Measurements from ENCODE around the gene LYL1.

Gene LYL1

DNA sequence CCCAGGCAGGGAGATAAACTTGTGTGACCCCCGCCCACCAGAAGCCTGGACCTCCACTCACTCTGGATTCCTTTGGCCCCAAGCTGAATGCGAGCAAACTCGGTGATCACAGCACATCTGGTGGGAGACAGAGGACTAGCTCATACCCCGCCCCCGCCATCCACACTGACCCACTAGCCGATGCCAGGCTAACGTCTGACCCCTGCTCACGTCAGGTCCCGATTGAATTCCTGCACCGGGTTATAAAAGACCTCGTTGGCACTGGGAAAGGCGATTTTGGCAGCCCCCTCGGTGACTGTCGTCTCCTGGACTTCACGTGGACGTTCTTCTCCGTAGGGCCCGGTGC lies 13.3 kb upstream of the LYL1 start:
- Histone ChIP-seq H3K27me3 (ENCODE audit: insufficient read depth, insufficient read length) (no peaks in the 10 kb centered on the region), H3K4me3 (ENCODE audit: insufficient read length, low read depth) (peak overlapping the region; percentile 100), H3K36me3 (ENCODE audit: insufficient read depth, insufficient read length, low read length) (peaks cover 59% of the 10 kb centered on the region), H3K9ac (ENCODE audit: insufficient read length, low read depth) (peak overlapping the region; percentile 100), H3K9me3 (ENCODE audit: insufficient read depth, low read length) (no peaks in the 10 kb centered on the region), H3K4me1 (ENCODE audit: insufficient read depth, insufficient read length) (peaks cover 24% of the 10 kb centered on the region)
- DNase-seq (ENCODE audit: low read depth, low spot score) = no peak
- no peak for TF ChIP-seq SUZ12 (IDR thresholded peaks at IDR 0.05; ENCODE audit: extremely low read depth, insufficient read depth, insufficient read length)
- TF ChIP-seq ZNF274 (IDR thresholded peaks at IDR 0.05; ENCODE audit: low read depth, low read length) = no peak
- TF ChIP-seq YY1 (IDR thresholded peaks at IDR 0.05; ENCODE audit: insufficient read depth, insufficient read length) = no peak

DNA sequence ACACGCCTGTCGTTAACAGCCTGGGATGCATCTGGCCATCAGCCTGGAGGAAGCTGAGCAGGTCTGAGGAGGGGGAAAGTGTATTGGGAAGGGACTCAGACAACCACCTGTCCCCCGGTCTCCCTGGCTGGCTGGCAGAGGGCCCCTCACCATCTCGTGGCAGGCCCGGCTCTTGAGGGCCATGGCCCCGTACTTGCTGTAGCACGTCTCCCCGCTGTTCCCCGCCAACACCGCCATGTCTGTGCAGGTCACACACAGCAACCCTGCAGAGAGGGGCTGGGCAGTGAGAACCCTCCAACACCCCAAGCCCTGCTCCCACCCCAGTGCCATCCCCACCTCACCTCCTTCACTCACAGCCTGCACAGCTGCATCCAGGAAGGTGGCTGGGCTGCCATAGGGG lies 9.9 kb upstream of the LYL1 start:
- H3K9me3 ChIP-seq (ENCODE audit: insufficient read depth, low read length) = no peaks in the 10 kb centered on the region
- no peak for DNase-seq (ENCODE audit: low read depth, low spot score)
- peaks cover 67% of the 10 kb centered on the region for H3K36me3 ChIP-seq (ENCODE audit: insufficient read depth, insufficient read length, low read length)
- no peaks in the 10 kb centered on the region for H3K27me3 ChIP-seq (ENCODE audit: insufficient read depth, insufficient read length)
- no peak overlapping the region for H3K4me3 ChIP-seq (ENCODE audit: insufficient read length, low read depth)
- H3K9ac ChIP-seq (ENCODE audit: insufficient read length, low read depth) = no peak overlapping the region
- TF ChIP-seq SUZ12 (IDR thresholded peaks at IDR 0.05; ENCODE audit: extremely low read depth, insufficient read depth, insufficient read length) (no peak), ZNF274 (IDR thresholded peaks at IDR 0.05; ENCODE audit: low read depth, low read length) (no peak), YY1 (IDR thresholded peaks at IDR 0.05; ENCODE audit: insufficient read depth, insufficient read length) (no peak)
- H3K4me1 ChIP-seq (ENCODE audit: insufficient read depth, insufficient read length) = peaks cover 17% of the 10 kb centered on the region

DNA sequence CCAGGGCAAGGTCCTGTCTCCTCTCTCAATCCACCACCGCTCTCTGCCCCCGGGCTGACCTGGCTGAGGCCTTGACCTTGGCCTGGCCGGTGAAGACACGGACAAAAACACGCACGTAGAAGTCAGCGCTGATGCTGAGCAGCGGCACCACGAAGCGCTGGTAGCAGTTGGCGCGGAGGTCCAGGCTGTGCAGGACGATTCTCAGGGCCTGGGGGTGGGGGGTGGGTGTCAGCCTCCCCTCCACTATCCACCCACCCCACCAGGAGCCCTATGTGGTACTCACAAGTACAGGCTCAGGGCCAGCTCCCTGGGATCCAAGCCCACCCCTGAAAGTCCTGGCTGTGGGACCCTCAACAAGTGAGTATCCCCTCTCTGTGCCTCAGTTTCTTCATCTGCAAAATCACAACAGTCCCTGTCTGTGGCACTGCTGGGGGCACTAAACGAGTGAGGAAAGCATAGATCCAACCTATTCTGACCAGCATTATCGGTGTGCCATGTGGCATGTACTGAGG lies 7.5 kb upstream of the LYL1 start:
- TF ChIP-seq SUZ12 (IDR thresholded peaks at IDR 0.05; ENCODE audit: extremely low read depth, insufficient read depth, insufficient read length) = no peak
- no peak for TF ChIP-seq ZNF274 (IDR thresholded peaks at IDR 0.05; ENCODE audit: low read depth, low read length)
- no peak for TF ChIP-seq YY1 (IDR thresholded peaks at IDR 0.05; ENCODE audit: insufficient read depth, insufficient read length)
- no peak for DNase-seq (ENCODE audit: low read depth, low spot score)
- Histone ChIP-seq H3K9me3 (ENCODE audit: insufficient read depth, low read length) (no peaks in the 10 kb centered on the region), H3K36me3 (ENCODE audit: insufficient read depth, insufficient read length, low read length) (peaks cover 72% of the 10 kb centered on the region), H3K4me1 (ENCODE audit: insufficient read depth, insufficient read length) (peaks cover 12% of the 10 kb centered on the region), H3K27me3 (ENCODE audit: insufficient read depth, insufficient read length) (no peaks in the 10 kb centered on the region), H3K4me3 (ENCODE audit: insufficient read length, low read depth) (no peak overlapping the region), H3K9ac (ENCODE audit: insufficient read length, low read depth) (peak overlapping the region; percentile 21)

DNA sequence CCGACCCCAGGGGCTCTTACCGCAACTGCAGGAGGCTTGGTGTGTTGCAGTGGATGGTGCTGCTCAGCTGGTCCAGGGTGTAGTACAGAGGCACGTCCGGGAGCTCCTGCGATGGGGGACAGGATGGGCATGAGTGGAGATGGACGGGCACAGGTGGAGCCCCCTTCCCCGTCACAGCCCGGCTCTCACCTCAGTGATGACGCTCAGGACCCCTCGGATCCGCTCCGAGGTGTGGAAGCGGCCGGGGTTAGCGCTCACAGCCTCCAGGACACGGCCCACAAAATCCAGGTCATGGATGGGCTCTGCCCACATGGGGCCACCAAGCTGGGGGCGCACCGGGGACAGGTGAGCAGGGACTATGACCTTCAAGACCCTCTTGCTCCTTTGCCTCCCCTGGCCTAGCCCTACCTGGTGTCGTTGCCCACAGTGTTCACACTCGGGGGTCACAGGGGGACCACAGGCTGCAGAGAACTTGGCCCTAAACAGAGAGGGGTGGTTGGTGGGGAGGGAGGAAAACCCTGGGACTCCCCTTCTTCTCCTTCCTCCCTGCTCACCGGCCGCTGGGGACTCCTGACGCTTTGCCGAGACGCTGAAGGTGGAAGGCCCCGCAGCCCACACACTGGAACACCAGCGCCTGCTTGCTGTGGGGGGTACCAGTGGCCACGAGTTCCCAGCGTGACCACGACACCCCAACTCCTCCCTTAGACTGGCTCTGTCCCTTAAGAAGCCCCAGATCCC lies 6.9 kb upstream of the LYL1 start:
- no peaks in the 10 kb centered on the region for H3K9me3 ChIP-seq (ENCODE audit: insufficient read depth, low read length)
- H3K4me3 ChIP-seq (ENCODE audit: insufficient read length, low read depth) = no peak overlapping the region
- peaks cover 72% of the 10 kb centered on the region for H3K36me3 ChIP-seq (ENCODE audit: insufficient read depth, insufficient read length, low read length)
- peaks cover 12% of the 10 kb centered on the region for H3K4me1 ChIP-seq (ENCODE audit: insufficient read depth, insufficient read length)
- DNase-seq (ENCODE audit: low read depth, low spot score) = no peak
- no peaks in the 10 kb centered on the region for H3K27me3 ChIP-seq (ENCODE audit: insufficient read depth, insufficient read length)
- TF ChIP-seq ZNF274 (IDR thresholded peaks at IDR 0.05; ENCODE audit: low read depth, low read length) = no peak
- TF ChIP-seq SUZ12 (IDR thresholded peaks at IDR 0.05; ENCODE audit: extremely low read depth, insufficient read depth, insufficient read length) = no peak
- no peak for TF ChIP-seq YY1 (IDR thresholded peaks at IDR 0.05; ENCODE audit: insufficient read depth, insufficient read length)
- H3K9ac ChIP-seq (ENCODE audit: insufficient read length, low read depth) = no peak overlapping the region

DNA sequence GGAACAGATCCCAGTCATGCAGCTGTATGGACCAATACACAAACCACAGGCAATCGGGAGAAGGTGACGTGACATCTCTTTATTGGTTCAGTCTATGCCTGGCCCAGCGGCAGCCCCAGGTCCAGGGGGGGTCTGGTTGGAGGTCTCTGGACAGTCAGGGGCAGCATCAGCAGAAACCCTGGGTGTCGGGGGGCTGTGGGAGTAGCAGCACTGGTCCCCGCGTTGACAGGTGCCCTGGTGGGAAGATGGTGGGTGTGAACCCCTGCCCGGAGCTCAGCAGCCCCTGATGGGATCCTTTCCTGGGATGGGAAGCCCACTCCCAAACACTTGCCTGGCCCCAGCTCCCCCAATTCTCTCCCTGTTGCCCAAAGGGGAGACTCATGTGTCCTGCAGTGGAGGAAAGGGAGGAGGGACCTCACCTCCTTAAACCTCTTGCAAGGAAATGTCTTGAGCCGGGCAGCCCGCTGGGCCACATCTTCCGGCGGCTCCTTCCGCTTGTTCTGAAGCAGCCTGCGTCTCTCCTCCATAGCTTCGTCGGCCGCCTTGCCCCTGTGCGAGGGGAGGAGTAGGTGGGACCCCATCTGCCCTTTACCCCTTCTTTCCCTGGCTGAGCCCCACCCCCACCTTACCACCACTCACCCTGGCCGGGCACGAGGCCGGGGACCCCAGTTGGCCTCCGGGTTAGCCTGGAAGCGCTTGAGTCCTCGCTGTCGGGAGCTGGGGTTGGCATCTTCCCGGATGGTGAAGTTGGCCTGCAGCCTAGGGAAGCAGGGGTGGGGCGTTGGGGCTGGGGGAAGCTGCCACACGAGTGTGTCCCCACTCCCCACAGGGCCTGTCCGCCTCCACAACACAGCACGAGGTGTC lies 2.4 kb upstream of the LYL1 start:
- H3K27me3 ChIP-seq (ENCODE audit: insufficient read depth, insufficient read length) = no peaks in the 10 kb centered on the region
- no peak overlapping the region for H3K9ac ChIP-seq (ENCODE audit: insufficient read length, low read depth)
- no peak overlapping the region for H3K4me3 ChIP-seq (ENCODE audit: insufficient read length, low read depth)
- no peak for DNase-seq (ENCODE audit: low read depth, low spot score)
- no peaks in the 10 kb centered on the region for H3K9me3 ChIP-seq (ENCODE audit: insufficient read depth, low read length)
- H3K4me1 ChIP-seq (ENCODE audit: insufficient read depth, insufficient read length) = peaks cover 16% of the 10 kb centered on the region
- peaks cover 52% of the 10 kb centered on the region for H3K36me3 ChIP-seq (ENCODE audit: insufficient read depth, insufficient read length, low read length)
- TF ChIP-seq YY1 (IDR thresholded peaks at IDR 0.05; ENCODE audit: insufficient read depth, insufficient read length) (no peak), SUZ12 (IDR thresholded peaks at IDR 0.05; ENCODE audit: extremely low read depth, insufficient read depth, insufficient read length) (no peak), ZNF274 (IDR thresholded peaks at IDR 0.05; ENCODE audit: low read depth, low read length) (no peak)

DNA sequence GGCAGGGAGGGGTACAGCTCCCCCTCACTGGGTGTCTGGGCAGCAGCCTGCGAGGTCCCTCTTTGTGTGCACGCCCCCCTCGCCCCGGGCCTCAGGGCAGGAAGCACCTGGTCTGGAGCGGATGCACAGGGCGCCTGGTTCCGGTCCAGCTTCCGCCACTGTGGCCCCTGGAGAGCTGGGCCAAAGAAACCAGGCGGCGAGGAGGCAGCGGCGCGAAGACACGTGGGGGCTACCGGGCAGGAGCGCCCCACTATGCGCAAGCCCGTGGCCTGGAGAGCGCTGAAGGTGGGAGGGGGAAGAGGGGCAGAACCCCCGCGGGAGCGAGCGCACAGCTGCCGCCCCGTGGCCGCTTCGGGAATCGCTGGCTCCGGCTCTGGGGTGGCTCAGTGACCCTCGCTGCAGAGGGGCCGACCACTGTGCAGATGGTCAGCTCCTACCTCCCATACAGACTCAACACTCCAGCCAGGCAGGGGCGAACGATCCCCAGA lies 1.7 kb upstream of the LYL1 start:
- DNase-seq (ENCODE audit: low read depth, low spot score) = no peak
- TF ChIP-seq ZNF274 (IDR thresholded peaks at IDR 0.05; ENCODE audit: low read depth, low read length) (no peak), SUZ12 (IDR thresholded peaks at IDR 0.05; ENCODE audit: extremely low read depth, insufficient read depth, insufficient read length) (no peak), YY1 (IDR thresholded peaks at IDR 0.05; ENCODE audit: insufficient read depth, insufficient read length) (no peak)
- Histone ChIP-seq H3K36me3 (ENCODE audit: insufficient read depth, insufficient read length, low read length) (peaks cover 45% of the 10 kb centered on the region), H3K4me1 (ENCODE audit: insufficient read depth, insufficient read length) (peaks cover 11% of the 10 kb centered on the region), H3K9ac (ENCODE audit: insufficient read length, low read depth) (no peak overlapping the region), H3K4me3 (ENCODE audit: insufficient read length, low read depth) (no peak overlapping the region), H3K9me3 (ENCODE audit: insufficient read depth, low read length) (no peaks in the 10 kb centered on the region), H3K27me3 (ENCODE audit: insufficient read depth, insufficient read length) (peaks cover 2% of the 10 kb centered on the region)

All from NT2/D1 (cell line).